GM12878 (cell line): Measurements from ENCODE around the gene LSM14B. TPM values are rescaled to one million over a fixed set of nuclear protein-coding genes. Genes with fewer than 3 reads are reported as not detected.

Experiments
- ATAC-seq: fragments of 200-7000 bp; cut with Tn5 transposase; 3 replicates; pipeline ENCODE4 v1.9.1; 2020; ENCODE audit warnings: mild to moderate bottlenecking, moderate library complexity
- BruUV-seq: library from RNA; stranded (reverse); fragments of 400-500 nt; replicated peaks from 2 replicates; lab custom pipeline; 2021; lab: Mats Ljungman, UMichigan
- CTCF ChIA-PET: fragments of 300-600 bp; sonication (Branson Sonifier 250); formaldehyde crosslinking; extraction: SDS; loops from one replicate; lab custom pipeline; 2021; ENCODE audit warnings: inconsistent platforms; lab: Yijun Ruan, JAX
- POLR2A ChIA-PET: fragments of 350-600 bp; formaldehyde crosslinking; extraction: SDS; loops from one replicate; lab custom pipeline; 2021; ENCODE audit warnings: inconsistent platforms; lab: Charles Lee
- RAD21 ChIA-PET: fragments of 300-600 bp; sonication (Branson Sonifier 250); formaldehyde crosslinking; loops from one replicate; lab custom pipeline; 2023; ENCODE audit warnings: antibody characterized with exemption; ENCODE audit not compliant: unreplicated experiment; lab: Charles Lee
- SMC1A ChIA-PET: fragments of 300-600 bp; sonication (Branson Sonifier 250); formaldehyde crosslinking; loops from one replicate; lab custom pipeline; 2023; ENCODE audit not compliant: unreplicated experiment, uncharacterized antibody; lab: Charles Lee
- DNase-seq: peaks from one replicate; pipeline ENCODE4 v3.0.0-alpha.2; 2011; ENCODE audit warnings: low read depth, low spot score
- FAIRE-seq: peaks from 3 replicates; lab custom pipeline; 2011; peaks lifted over from hg19 to GRCh38; lab: Jason Lieb, UNC
- H2AFZ ChIP-seq: 2 replicates; pipeline ENCODE4 v1.6.0; 2011; ENCODE audit warnings: low read depth, low read length, control low read depth; ENCODE audit not compliant: control insufficient read depth
- H3K27ac ChIP-seq: 2 replicates; pipeline ENCODE4 v1.5.1; 2011; ENCODE audit warnings: control low read depth; ENCODE audit not compliant: control insufficient read depth, insufficient read depth
- H3K27me3 ChIP-seq, 2 experiments: replicated peaks in 1 of 2; 2 replicates each; pipeline versions ENCODE4 v1.6.0 to v1.6.1; 2011; ENCODE audit warnings: low read length in 1 of 2; ENCODE audit not compliant: control insufficient read depth in 2 of 2, insufficient read depth in 2 of 2
- H3K36me3 ChIP-seq, 2 experiments: 2 replicates each; pipeline ENCODE4 v1.5.1; 2011; ENCODE audit warnings: low read length in 1 of 2; ENCODE audit not compliant: control insufficient read depth in 2 of 2, insufficient read depth in 2 of 2
- H3K4me1 ChIP-seq: 2 replicates; pipeline ENCODE4 v1.6.1; 2011; ENCODE audit warnings: mild to moderate bottlenecking, low read length, moderate library complexity, mixed read lengths; ENCODE audit not compliant: control insufficient read depth, insufficient read depth
- H3K4me2 ChIP-seq: 2 replicates; pipeline ENCODE4 v1.6.0; 2011; ENCODE audit warnings: control low read depth; ENCODE audit not compliant: control insufficient read depth, insufficient read depth
- H3K4me3 ChIP-seq: fragments of 200-600 bp; sonication (generic); 2 replicates; pipeline ENCODE4 v1.5.1; 2016
- H3K79me2 ChIP-seq: 2 replicates; pipeline ENCODE4 v1.6.0; 2011; ENCODE audit warnings: low read length; ENCODE audit not compliant: control insufficient read depth, insufficient read depth
- H3K9ac ChIP-seq: 2 replicates; pipeline ENCODE4 v1.8.0; 2011; ENCODE audit warnings: low read length, control low read depth, mixed read lengths; ENCODE audit not compliant: control insufficient read depth, insufficient read depth
- H3K9me3 ChIP-seq: replicated peaks from 3 replicates; pipeline ENCODE4 v1.5.1; 2011; ENCODE audit warnings: mild to moderate bottlenecking, low read length; ENCODE audit not compliant: control insufficient read depth, insufficient read depth
- H4K20me1 ChIP-seq: 2 replicates; pipeline ENCODE4 v1.6.0; 2011; ENCODE audit not compliant: control insufficient read depth, insufficient read depth
- BHLHE40 ChIP-seq, 2 experiments: fragments of 450-650 bp in 1 of 2; IDR thresholded peaks; 2 replicates each; pipeline ENCODE4 v1.6.1; 2011 to 2017; ENCODE audit warnings: low read depth in 2 of 2, borderline replicate concordance in 1 of 2, improper control_type of control experiment in 1 of 2, low read length in 1 of 2, mild to moderate bottlenecking in 1 of 2
- CEBPB ChIP-seq, 2 experiments: fragments of 150-350 bp in 1 of 2; IDR thresholded peaks; 2 replicates each; pipeline ENCODE4 v1.6.1; 2012 to 2014; ENCODE audit warnings: low read depth in 2 of 2, low read length in 2 of 2, borderline replicate concordance in 1 of 2, inconsistent platforms in 1 of 2
- FOXM1 ChIP-seq: IDR thresholded peaks from 2 replicates; pipeline ENCODE4 v1.6.1; 2012; ENCODE audit warnings: low read depth, mild to moderate bottlenecking, inconsistent platforms, low read length, moderate library complexity
- PKNOX1 ChIP-seq: fragments of 450-650 bp; IDR thresholded peaks from 2 replicates; pipeline ENCODE4 v1.6.1; 2016; ENCODE audit warnings: mild to moderate bottlenecking
- PML ChIP-seq: IDR thresholded peaks from 2 replicates; pipeline ENCODE4 v1.6.1; 2012; ENCODE audit warnings: low read length, inconsistent platforms
- RAD51 ChIP-seq: fragments of 450-650 bp; IDR thresholded peaks from 2 replicates; pipeline ENCODE4 v1.6.1; 2016; ENCODE audit warnings: moderate library complexity, mild to moderate bottlenecking, inconsistent platforms
- RELA ChIP-seq: fragments of 450-650 bp; IDR thresholded peaks from 2 replicates; pipeline ENCODE4 v1.8.0; 2014; ENCODE audit warnings: borderline replicate concordance; ENCODE audit not compliant: partially characterized antibody
- WGBS: methylation state at CpG from one replicate; pipeline ENCODE4 v1.1.6; 2016; ENCODE audit warnings: low lambda C conversion rate; ENCODE audit not compliant: insufficient replicate concordance, insufficient coverage; ENCODE audit errors: missing lambda C conversion rate; 5-methylcytosine and 5-hydroxymethylcytosine counted together
- in situ Hi-C: fragments of 300-500 bp; cut with MboI; formaldehyde crosslinking; loops from 9 replicates; pipeline ENCODE4 v1.14.3; 2018; ENCODE audit warnings: mixed read lengths
- intact Hi-C: fragments of 100-400 bp; cut with micrococcal nuclease; formaldehyde crosslinking; loops from one replicate; pipeline ENCODE4 v1.14.2; 2022; ENCODE audit not compliant: unreplicated experiment
- polyA plus RNA-seq, 11 experiments: library from polyadenylated mRNA; depleted of rRNA in 4 of 11; unstranded in 6 of 11; stranded (reverse) in 5 of 11; fragments of >200 nt; fragmentation: Nextera tagmentation in 4 of 11; fragmentation: Illumina TruSeq in 1 of 11; extraction: Ambion mirVana in 4 of 11; extraction: Trizol in 1 of 11; gene quantifications; 1 replicate in 1 of 11; 2 replicates in 10 of 11; pipeline versions ENCODE4 v1.2.1 to v1.2.3, GENCODE V29; 2011 to 2016; ENCODE audit warnings: inconsistent platforms in 2 of 11, missing spikeins in 2 of 11, low read depth in 1 of 11
- total RNA-seq, 4 experiments: library from RNA; depleted of rRNA in 3 of 4; stranded (reverse); fragments of >200 nt in 3 of 4; fragmentation: Illumina TruSeq in 1 of 4; extraction: Trizol in 1 of 4; gene quantifications; 2 replicates each; pipeline versions ENCODE4 v1.2.1 to v1.2.3, GENCODE V29; 2013 to 2021

LSM14B gene
- total and polyA plus RNA-seq, 10 of the 15 experiments (the other 5 are each of a cell fraction or from before 2014, with no cell fraction given) = 0.56 to 34.3 (median 15.6) TPM

GRCh38 chr20:62117658-62118057, 4.6 kb upstream of the LSM14B start:
- ChIA-PET POLR2A (no interaction called here), CTCF (no interaction called here), RAD21 (no interaction called here), SMC1A (no interaction called here)
- no peaks in the 10 kb centered on the region for H3K27me3 ChIP-seq
- no peak overlapping the region for H3K4me2 ChIP-seq
- no TSS peak for BruUV-seq
- no peak overlapping the region for H2AFZ ChIP-seq
- H3K79me2 ChIP-seq = peaks cover 2% of the 10 kb centered on the region
- H3K4me3 ChIP-seq = no peak overlapping the region
- TF ChIP-seq FOXM1 (no peak), BHLHE40 (IDR thresholded peaks at IDR 0.05; ENCODE audit: borderline replicate concordance in 1 of 2, low read depth in 2 of 2, low read length in 1 of 2) (peak; percentile 37 to 68; a peak in 2 of 4 replicates), CEBPB (IDR thresholded peaks at IDR 0.05; ENCODE audit: borderline replicate concordance in 1 of 2, low read depth in 2 of 2, low read length in 2 of 2) (no peak), RELA (no peak), PML (no peak), RAD51 (peak; percentile 36; the same call in 1 of the 2 replicates), PKNOX1 (peak; percentile 46; the same call in 1 of the 2 replicates)
- peaks cover 7% of the 10 kb centered on the region; the same call in 1 of the 3 replicates for H3K9me3 ChIP-seq
- ATAC-seq (no peak), FAIRE-seq (no peak), DNase-seq (no peak)
- intact Hi-C loops = no loop called here
- no peak overlapping the region for H3K9ac ChIP-seq
- no peaks in the 10 kb centered on the region for H3K36me3 ChIP-seq
- no peak overlapping the region for H3K27ac ChIP-seq
- no peaks in the 10 kb centered on the region; the same call in 1 of the 2 replicates for H3K4me1 ChIP-seq
- WGBS = 21% methylated on average over 12 of the region's 15 CpGs
- in situ Hi-C loops = no loop called here
- H4K20me1 ChIP-seq = no peaks in the 10 kb centered on the region
